CD4-positive, alpha-beta memory T cell (primary cell): ENCODE results near the gene NMT2. TPM values are rescaled to one million over a fixed set of nuclear protein-coding genes. Genes with fewer than 3 reads are reported as not detected.

Source experiments
- polyA plus RNA-seq, 2 donors: library from polyadenylated mRNA; unstranded; fragments of 300-500 nt; fragmentation: Illumina TruSeq; gene quantifications; one replicate each; pipeline ENCODE4 v1.2.3, GENCODE V29; 2021
- total RNA-seq, 2 experiments: library from RNA; stranded (reverse); gene quantifications; one replicate each; pipeline ENCODE4 v1.2.3, GENCODE V29; 2021

NMT2 gene
- total and polyA plus RNA-seq, 4 experiments from 2014 or later: 38.7 to 101 (median 77.4) TPM

Other genes starting within 250 kb of the NMT2 start
- gene DCLRE1C, start 214.6 kb downstream of the NMT2 start, total RNA-seq: 10 to 100 TPM; 31.2 to 34.9 TPM
- gene DCLRE1C, start 214.6 kb downstream of the NMT2 start, polyA plus RNA-seq: 10 to 100 TPM; 12.3 to 24.5 TPM
- not detected for gene MEIG1, start 209.3 kb downstream of the NMT2 start, total RNA-seq
- gene MEIG1, start 209.3 kb downstream of the NMT2 start, polyA plus RNA-seq: under 1 TPM; 0.62 to 0.99 TPM
- gene OLAH, start 124.8 kb downstream of the NMT2 start, total RNA-seq: not detected
- 1 to 10 TPM in 1 of 2 donors, under 1 TPM in 1; 0.20 to 1.4 TPM for gene OLAH, start 124.8 kb downstream of the NMT2 start, polyA plus RNA-seq
- not detected for gene ACBD7, start 79.9 kb downstream of the NMT2 start, total RNA-seq
- gene ACBD7, start 79.9 kb downstream of the NMT2 start, polyA plus RNA-seq: not detected
- 10 to 100 TPM; 19.8 to 21.8 TPM for gene RPP38, start 71.3 kb downstream of the NMT2 start, total RNA-seq
- 10 to 100 TPM; 33.1 to 34.6 TPM for gene RPP38, start 71.3 kb downstream of the NMT2 start, polyA plus RNA-seq
- 1 to 10 TPM; 7.1 to 8.0 TPM for gene FAM171A1, start 202.6 kb upstream of the NMT2 start, total RNA-seq
- 10 to 100 TPM in 1 of 2 donors, 1 to 10 TPM in 1; 9.3 to 10.6 TPM for gene FAM171A1, start 202.6 kb upstream of the NMT2 start, polyA plus RNA-seq